ENCODE measurements around the gene NRTN. TPM values are rescaled to one million over a fixed set of nuclear protein-coding genes. Genes with fewer than 3 reads are reported as not detected.

NRTN gene
- total RNA-seq, 1 experiment from 2014 or later, result 1.9 TPM

DNA sequence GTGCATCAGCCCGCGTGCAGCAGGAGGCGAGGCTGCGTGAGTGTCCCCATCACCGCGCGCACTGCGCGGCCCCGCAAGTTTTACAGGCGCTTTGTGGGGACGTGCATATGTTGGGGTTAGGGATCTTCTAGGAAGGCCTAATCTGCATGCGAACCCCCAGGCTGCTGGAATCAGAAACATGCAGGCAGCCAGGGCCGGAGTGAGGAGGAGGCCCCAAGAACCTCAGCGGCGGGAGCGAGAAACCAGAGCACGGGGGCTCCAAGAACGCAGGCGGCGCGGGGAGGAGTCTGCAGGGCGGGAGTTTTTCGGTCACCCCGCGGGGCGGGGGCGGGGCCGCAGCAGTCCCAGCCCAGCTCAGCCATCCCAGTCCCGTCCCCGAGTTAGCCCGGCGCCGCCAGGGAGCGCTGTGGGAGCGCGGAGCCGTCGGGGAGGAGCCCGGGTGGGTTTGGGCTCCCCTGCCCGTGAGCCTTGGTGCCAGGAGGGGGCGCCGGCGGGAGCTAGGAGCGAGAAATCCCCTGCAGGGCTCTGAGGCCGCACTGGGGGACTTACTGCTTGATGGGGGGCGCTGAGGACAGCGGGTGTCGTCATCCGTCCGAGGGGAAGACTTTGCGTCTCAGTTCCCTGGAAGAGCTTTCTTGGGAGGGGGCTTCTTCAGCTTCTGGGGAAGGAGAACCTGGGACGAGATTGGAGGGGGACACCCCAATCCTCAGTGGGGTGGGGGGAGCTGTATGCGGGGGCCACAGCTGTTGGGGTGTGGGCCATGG lies 933 bp upstream of the NRTN start:
- Histone ChIP-seq H3F3A (ENCODE audit: insufficient read depth, low read depth) (no peaks in the 10 kb centered on the region; the same call in 1 of the 2 replicates), H2AFZ (0 out of 2 replicates have a peak overlapping the region, but pooled peaks have one; percentile 56), H4K20me1 (ENCODE audit: insufficient read depth) (no peaks in the 10 kb centered on the region), H3K36me3 (ENCODE audit: low read depth) (no peaks in the 10 kb centered on the region), H3K4me2 (peak overlapping the region; percentile 78), H3K9me3 (ENCODE audit: insufficient read depth, low read depth) (no peaks in the 10 kb centered on the region), H3K27ac (no peak overlapping the region), H3K9me2 (ENCODE audit: insufficient read depth) (no peaks in the 10 kb centered on the region), H3K4me3 (peak overlapping the region; percentile 37; the same call in 1 of the 2 replicates), H3K27me3 (ENCODE audit: insufficient read depth, low read depth) (0 out of 2 replicates have a peak, but pooled peaks cover 8% of the 10 kb centered on the region), H3K79me2 (ENCODE audit: low read depth) (no peaks in the 10 kb centered on the region), H3K4me1 (replicated peaks; ENCODE audit: insufficient read depth) (no peaks in the 10 kb centered on the region)
- intact Hi-C loops (cut with micrococcal nuclease; ENCODE audit: unreplicated experiment), result loop anchor here (1.0 to 10.0 kb wide), 3 partner anchors 88 to 221 kb away; no protein-coding TSS in a partner anchor
- peak; percentile 68 to 92 for DNase-seq
- CTCF ChIA-PET, result interaction anchor here (0.5 to 1.5 kb wide), 13 partner anchors 10 to 555 kb away, joined by 3 to 14 read pairs (median 5); partner anchors contain the start of genes DUS3L and NDUFA11
- POLR2A ChIA-PET (ENCODE audit: unreplicated experiment), result interaction anchor here (0.6 kb wide), 2 partner anchors 14 to 1591 kb away, joined by 3 read pairs; no protein-coding TSS in a partner anchor
- BruUV-seq (replicated peaks), result no TSS peak
- TF ChIP-seq, protein P1, sequence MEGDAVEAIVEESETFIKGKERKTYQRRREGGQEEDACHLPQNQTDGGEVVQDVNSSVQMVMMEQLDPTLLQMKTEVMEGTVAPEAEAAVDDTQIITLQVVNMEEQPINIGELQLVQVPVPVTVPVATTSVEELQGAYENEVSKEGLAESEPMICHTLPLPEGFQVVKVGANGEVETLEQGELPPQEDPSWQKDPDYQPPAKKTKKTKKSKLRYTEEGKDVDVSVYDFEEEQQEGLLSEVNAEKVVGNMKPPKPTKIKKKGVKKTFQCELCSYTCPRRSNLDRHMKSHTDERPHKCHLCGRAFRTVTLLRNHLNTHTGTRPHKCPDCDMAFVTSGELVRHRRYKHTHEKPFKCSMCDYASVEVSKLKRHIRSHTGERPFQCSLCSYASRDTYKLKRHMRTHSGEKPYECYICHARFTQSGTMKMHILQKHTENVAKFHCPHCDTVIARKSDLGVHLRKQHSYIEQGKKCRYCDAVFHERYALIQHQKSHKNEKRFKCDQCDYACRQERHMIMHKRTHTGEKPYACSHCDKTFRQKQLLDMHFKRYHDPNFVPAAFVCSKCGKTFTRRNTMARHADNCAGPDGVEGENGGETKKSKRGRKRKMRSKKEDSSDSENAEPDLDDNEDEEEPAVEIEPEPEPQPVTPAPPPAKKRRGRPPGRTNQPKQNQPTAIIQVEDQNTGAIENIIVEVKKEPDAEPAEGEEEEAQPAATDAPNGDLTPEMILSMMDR (conservative IDR thresholded peaks at IDR 0.05), result peak; percentile 83
- no peak for TF ChIP-seq EZH2 (IDR thresholded peaks at IDR 0.05; ENCODE audit: low read depth)

DNA sequence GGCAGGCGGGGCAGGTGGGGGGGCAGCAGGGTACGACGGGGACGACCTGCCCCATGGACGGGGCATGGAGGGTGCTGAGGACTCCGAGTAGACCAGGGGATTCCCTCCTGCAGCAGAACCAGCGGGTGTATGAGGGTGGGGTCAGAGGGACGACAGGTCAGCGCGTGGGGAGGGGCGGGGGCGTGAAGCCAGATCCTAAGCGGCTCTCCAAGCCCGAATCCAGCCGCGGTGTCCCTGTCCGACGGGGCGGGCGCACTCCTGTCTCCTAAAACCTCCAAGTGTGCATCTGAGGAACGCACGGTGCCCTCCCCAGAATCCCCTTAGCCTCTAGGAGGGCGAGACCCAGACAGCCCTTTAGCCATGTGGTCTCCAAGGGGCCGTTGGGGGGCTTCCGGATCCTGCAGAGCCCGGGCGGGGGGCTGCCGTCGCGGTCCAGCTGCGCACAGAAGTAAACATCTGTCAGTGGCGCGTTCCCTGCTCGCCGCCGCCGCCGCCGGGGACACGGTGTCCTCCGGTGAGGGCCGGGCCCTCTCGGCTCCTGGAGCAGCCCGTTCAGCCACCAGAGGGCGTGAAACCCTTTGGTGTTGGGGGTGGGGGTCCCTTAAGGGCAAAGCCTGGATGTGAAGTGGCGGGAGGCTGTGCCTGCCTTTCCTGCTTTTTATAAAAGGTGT lies 730 bp downstream of the NRTN start:
- Histone ChIP-seq H3K79me2 (ENCODE audit: low read depth) (no peaks in the 10 kb centered on the region), H3K9me2 (ENCODE audit: insufficient read depth) (no peaks in the 10 kb centered on the region), H3K4me1 (replicated peaks; ENCODE audit: insufficient read depth) (no peaks in the 10 kb centered on the region), H3K4me3 (peak overlapping the region; percentile 33; the same call in 1 of the 2 replicates), H2AFZ (no peak overlapping the region), H3K4me2 (peak overlapping the region; percentile 38; the same call in 1 of the 2 replicates), H3F3A (ENCODE audit: insufficient read depth, low read depth) (no peaks in the 10 kb centered on the region; the same call in 1 of the 2 replicates), H3K36me3 (ENCODE audit: low read depth) (no peaks in the 10 kb centered on the region), H3K27ac (no peak overlapping the region), H3K9me3 (ENCODE audit: insufficient read depth, low read depth) (no peaks in the 10 kb centered on the region), H3K27me3 (ENCODE audit: insufficient read depth, low read depth) (0 out of 2 replicates have a peak, but pooled peaks cover 8% of the 10 kb centered on the region), H4K20me1 (ENCODE audit: insufficient read depth) (no peaks in the 10 kb centered on the region)
- CTCF ChIA-PET, result no interaction called here
- TF ChIP-seq, protein P1 (conservative IDR thresholded peaks at IDR 0.05), result peak; percentile 75
- peak; percentile 89; the same call in 1 of the 2 replicates for TF ChIP-seq EZH2 (IDR thresholded peaks at IDR 0.05; ENCODE audit: low read depth)
- no TSS peak for BruUV-seq (replicated peaks)
- peak; percentile 42 to 72 for DNase-seq
- POLR2A ChIA-PET (ENCODE audit: unreplicated experiment), result no interaction called here
- intact Hi-C loops (cut with micrococcal nuclease; ENCODE audit: unreplicated experiment), result loop anchor here (10.0 kb wide), 2 partner anchors 179 to 219 kb away; no protein-coding TSS in a partner anchor

DNA sequence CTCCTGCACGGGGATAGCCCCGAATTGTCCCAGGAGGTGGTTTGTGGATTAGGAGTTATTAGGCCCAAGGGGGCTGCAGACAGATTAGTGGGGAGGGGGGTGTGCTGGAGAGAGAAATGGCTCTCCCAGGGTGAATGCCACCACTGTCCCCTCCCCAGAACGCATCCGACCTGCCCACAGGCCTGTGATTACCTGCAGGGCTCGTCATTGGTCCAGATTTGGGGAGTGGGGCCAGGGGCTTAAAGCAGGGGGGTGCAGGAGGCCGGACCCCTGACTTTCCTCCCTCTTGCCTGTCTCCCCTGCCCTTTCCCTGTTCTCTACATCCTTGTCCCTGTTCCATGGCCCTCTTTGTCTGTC lies 1.2 kb downstream of the NRTN start:
- no TSS peak for BruUV-seq (replicated peaks)
- H4K20me1 ChIP-seq (ENCODE audit: insufficient read depth), result no peaks in the 10 kb centered on the region
- no peaks in the 10 kb centered on the region for H3K9me2 ChIP-seq (ENCODE audit: insufficient read depth)
- no peaks in the 10 kb centered on the region; the same call in 1 of the 2 replicates for H3F3A ChIP-seq (ENCODE audit: insufficient read depth, low read depth)
- intact Hi-C loops (cut with micrococcal nuclease; ENCODE audit: unreplicated experiment), result loop anchor here (10.0 kb wide), 2 partner anchors 179 to 219 kb away; no protein-coding TSS in a partner anchor
- DNase-seq, result no peak
- H3K4me1 ChIP-seq (replicated peaks; ENCODE audit: insufficient read depth), result no peaks in the 10 kb centered on the region
- no peaks in the 10 kb centered on the region for H3K9me3 ChIP-seq (ENCODE audit: insufficient read depth, low read depth)
- no peak overlapping the region for H3K4me3 ChIP-seq
- TF ChIP-seq, protein P1 (conservative IDR thresholded peaks at IDR 0.05), result peak; percentile 41
- TF ChIP-seq EZH2 (IDR thresholded peaks at IDR 0.05; ENCODE audit: low read depth), result no peak
- no peaks in the 10 kb centered on the region for H3K79me2 ChIP-seq (ENCODE audit: low read depth)
- ChIA-PET POLR2A (ENCODE audit: unreplicated experiment) (no interaction called here), CTCF (no interaction called here)
- no peak overlapping the region for H3K27ac ChIP-seq
- no peaks in the 10 kb centered on the region for H3K36me3 ChIP-seq (ENCODE audit: low read depth)
- 0 out of 2 replicates have a peak, but pooled peaks cover 8% of the 10 kb centered on the region for H3K27me3 ChIP-seq (ENCODE audit: insufficient read depth, low read depth)
- H2AFZ ChIP-seq, result no peak overlapping the region
- H3K4me2 ChIP-seq, result no peak overlapping the region
